ENCODE measurements around the gene ADARB1. TPM values are rescaled to one million over a fixed set of nuclear protein-coding genes. Genes with fewer than 3 reads are reported as not detected.

The ADARB1 gene
- total and polyA plus RNA-seq, 2 of the 8 experiments (the other 6 are each of a cell fraction or from before 2014, with no cell fraction given): 4.7 to 14.9 TPM

DNA sequence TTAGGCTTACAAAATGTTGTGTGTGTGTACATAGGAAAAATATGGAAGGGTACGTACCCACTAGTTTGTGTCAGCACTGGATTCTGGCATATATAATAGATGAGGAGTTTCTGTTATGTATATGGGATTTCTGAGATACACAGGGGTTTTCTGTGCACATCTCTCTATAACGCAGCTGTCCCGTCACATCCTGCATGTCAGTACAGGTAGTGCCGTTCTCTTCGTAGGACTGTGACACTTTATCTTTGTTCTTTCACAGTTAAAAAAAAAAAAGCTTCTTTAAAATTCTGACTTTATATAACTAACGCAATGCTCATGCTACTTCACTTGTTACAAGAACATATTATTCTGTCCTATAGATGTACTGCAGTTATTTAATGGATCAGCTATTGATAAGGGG lies 42.9 kb downstream of the ADARB1 start:
- Histone ChIP-seq H3K23ac (ENCODE audit: insufficient read length) (no peak overlapping the region), H4K8ac (ENCODE audit: extremely low read depth, insufficient read depth, low read length) (no peak overlapping the region), H3K18ac (ENCODE audit: extremely low read depth, low read length) (no peak overlapping the region), H3K27ac (ENCODE audit: low read depth, low read length) (no peak overlapping the region), H4K20me1 (replicated peaks in 1 of 2; ENCODE audit: control insufficient read depth in 1 of 2, insufficient read depth in 2 of 2, low read length in 2 of 2) (peaks cover 0 to 4% of the 10 kb centered on the region in 2 experiments), H2BK15ac (ENCODE audit: low read length) (no peak overlapping the region), H2BK5ac (ENCODE audit: low read depth, low read length) (no peak overlapping the region), H3K79me1 (ENCODE audit: low read depth, low read length) (no peaks in the 10 kb centered on the region), H2BK20ac (ENCODE audit: low read length) (no peak overlapping the region), H2AFZ (ENCODE audit: low read length) (no peak overlapping the region), H3K4me2 (ENCODE audit: insufficient read depth in 1 of 2, low read depth in 2 of 2, low read length in 2 of 2) (no peak overlapping the region), H3K79me2 (ENCODE audit: control insufficient read depth in 1 of 2, insufficient read depth in 2 of 2, low read length in 2 of 2) (no peaks in the 10 kb centered on the region), H3K4ac (replicated peaks; ENCODE audit: insufficient read length, low read depth, low read length) (no peak overlapping the region), H3K36me3 (ENCODE audit: control insufficient read depth in 2 of 4, insufficient read depth in 4 of 4, low read length in 3 of 4) (no peaks in the 10 kb centered on the region), H4K5ac (ENCODE audit: insufficient read length, low read depth, low read length) (no peak overlapping the region), H2BK120ac (replicated peaks; ENCODE audit: low read depth, low read length) (no peak overlapping the region), H2BK12ac (ENCODE audit: low read depth, low read length) (no peak overlapping the region), H4K91ac (replicated peaks; ENCODE audit: insufficient read length, low read length) (no peak overlapping the region), H3K4me3 (ENCODE audit: extremely low read depth in 1 of 4, insufficient read depth in 2 of 4, low read depth in 3 of 4, low read length in 4 of 4) (no peak overlapping the region), H3K27me3 (replicated peaks in 1 of 4; ENCODE audit: control insufficient read depth in 3 of 4, extremely low read depth in 1 of 4, insufficient read depth in 3 of 4, low read length in 3 of 4) (no peaks in the 10 kb centered on the region), H3K23me2 (ENCODE audit: low read depth, low read length) (no peaks in the 10 kb centered on the region), H2AK5ac (ENCODE audit: low read depth, low read length) (no peak overlapping the region), H3K4me1 (replicated peaks in 1 of 4; ENCODE audit: control insufficient read depth in 3 of 4, insufficient read depth in 4 of 4, low read length in 3 of 4) (no peaks in the 10 kb centered on the region), H3K14ac (ENCODE audit: insufficient read length) (no peak overlapping the region), H3K56ac (replicated peaks; ENCODE audit: insufficient read length, low read depth, low read length) (no peak overlapping the region), H3K9ac (replicated peaks in 1 of 4; ENCODE audit: extremely low read depth in 1 of 4, low read depth in 3 of 4, low read length in 3 of 4) (no peak overlapping the region), H3K9me3 (ENCODE audit: insufficient read depth in 2 of 2, low read depth in 1 of 2, low read length in 1 of 2) (no peaks in the 10 kb centered on the region)
- POLR2A ChIA-PET (ENCODE audit: partially characterized antibody): interaction anchor here (0.6 kb wide), 1 partner anchor 86 kb away, joined by 3 read pairs; no protein-coding TSS in a partner anchor
- WGBS, 2 experiments (ENCODE audit: extremely low coverage in 1 of 2, insufficient coverage in 1 of 2, insufficient read length in 1 of 2, insufficient replicate concordance in 2 of 2, low coverage in 1 of 2, low lambda C conversion rate in 2 of 2, missing lambda C conversion rate in 1 of 2): 89% methylated on average over 6 of the region's 6 CpGs; no CpG with 5 or more reads in 1 of the 2 experiments
- no peak for DNase-seq (ENCODE audit: low read depth in 1 of 2, low spot score in 2 of 2)
- FAIRE-seq: no peak
- CTCF ChIA-PET (ENCODE audit: partially characterized antibody): interaction anchor here (0.6 to 4.1 kb wide), 6 partner anchors 11 to 694 kb away, joined by 3 to 30 read pairs (median 10); no protein-coding TSS in a partner anchor
- TF ChIP-seq SIX5 (IDR thresholded peaks at IDR 0.05; ENCODE audit: low read depth, low read length) (no peak), RFX5 (IDR thresholded peaks at IDR 0.05; ENCODE audit: borderline replicate concordance, low read depth, low read length) (no peak), CBX8 (IDR thresholded peaks at IDR 0.05; ENCODE audit: borderline replicate concordance, low read depth, low read length) (no peak), KDM1A (IDR thresholded peaks at IDR 0.05; ENCODE audit: borderline replicate concordance, low read length) (no peak), HDAC6 (IDR thresholded peaks at IDR 0.05; ENCODE audit: low read depth, low read length) (no peak), CTBP2 (IDR thresholded peaks at IDR 0.05; ENCODE audit: borderline replicate concordance, insufficient read depth, insufficient read length, low read length) (no peak), TCF12 (IDR thresholded peaks at IDR 0.05; ENCODE audit: low read depth, low read length) (no peak), SP1 (IDR thresholded peaks at IDR 0.05; ENCODE audit: low read depth, low read length) (no peak), FOSL1 (IDR thresholded peaks at IDR 0.05; ENCODE audit: insufficient read depth, low read depth, low read length) (no peak), RBBP5 (IDR thresholded peaks at IDR 0.05; ENCODE audit: borderline replicate concordance, low read depth, low read length) (no peak), POLR2AphosphoS5 (IDR thresholded peaks at IDR 0.05; ENCODE audit: low read depth, low read length) (no peak)
- TF ChIP-seq, protein P1, sequence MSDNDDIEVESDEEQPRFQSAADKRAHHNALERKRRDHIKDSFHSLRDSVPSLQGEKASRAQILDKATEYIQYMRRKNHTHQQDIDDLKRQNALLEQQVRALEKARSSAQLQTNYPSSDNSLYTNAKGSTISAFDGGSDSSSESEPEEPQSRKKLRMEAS (IDR thresholded peaks at IDR 0.05): no peak
- TF ChIP-seq, protein P2, sequence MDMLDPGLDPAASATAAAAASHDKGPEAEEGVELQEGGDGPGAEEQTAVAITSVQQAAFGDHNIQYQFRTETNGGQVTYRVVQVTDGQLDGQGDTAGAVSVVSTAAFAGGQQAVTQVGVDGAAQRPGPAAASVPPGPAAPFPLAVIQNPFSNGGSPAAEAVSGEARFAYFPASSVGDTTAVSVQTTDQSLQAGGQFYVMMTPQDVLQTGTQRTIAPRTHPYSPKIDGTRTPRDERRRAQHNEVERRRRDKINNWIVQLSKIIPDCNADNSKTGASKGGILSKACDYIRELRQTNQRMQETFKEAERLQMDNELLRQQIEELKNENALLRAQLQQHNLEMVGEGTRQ (IDR thresholded peaks at IDR 0.05; ENCODE audit: low read length): no peak

Data from H1 (cell line).